ENCODE data around the gene GNG11. TPM values are rescaled to one million over a fixed set of nuclear protein-coding genes. Genes with fewer than 3 reads are reported as not detected.

GNG11 gene
- 10 to 100 TPM in 4 of 5 donors, 1 to 10 TPM in 1; 2.0 to 32.6 (median 21.5) TPM for total RNA-seq
- 10 to 100 TPM; 13.5 to 37.9 (median 37.8) TPM for polyA plus RNA-seq
- long read RNA-seq, donor 1, transcript GNG11-201 (2 exons, 3,055 nt): major isoform, 43 of 43 reads
- long read RNA-seq, donor 1, partial matches to known transcripts: 0 of 43 reads
- long read RNA-seq, donor 1, other reads (novel, unspliced or antisense): 0 of 43 reads
- long read RNA-seq, donor 2, transcript GNG11-201 (2 exons, 3,055 nt): major isoform, 38 of 38 reads
- long read RNA-seq, donor 2, partial matches to known transcripts: 0 of 38 reads
- long read RNA-seq, donor 2, other reads (novel, unspliced or antisense): 0 of 38 reads
- long read RNA-seq, donor 3, transcript GNG11-201 (2 exons, 3,055 nt): major isoform, 34 of 34 reads
- long read RNA-seq, donor 3, partial matches to known transcripts: 0 of 34 reads
- long read RNA-seq, donor 3, other reads (novel, unspliced or antisense): 0 of 34 reads
- long read RNA-seq, donor 4, partial matches to known transcripts: 0 of 4 reads
- long read RNA-seq, donor 4, other reads (novel, unspliced or antisense): 0 of 4 reads
- long read RNA-seq, donor 5, transcript GNG11-201 (2 exons, 3,055 nt): major isoform, 70 of 70 reads
- long read RNA-seq, donor 5, partial matches to known transcripts: 0 of 70 reads
- long read RNA-seq, donor 5, other reads (novel, unspliced or antisense): 0 of 70 reads
- long read RNA-seq, donor 6, transcript GNG11-201 (2 exons, 3,055 nt): major isoform, 120 of 120 reads
- long read RNA-seq, donor 6, partial matches to known transcripts: 0 of 120 reads
- long read RNA-seq, donor 6, other reads (novel, unspliced or antisense): 0 of 120 reads
- long read RNA-seq, donor 7, transcript GNG11-201 (2 exons, 3,055 nt): major isoform, 86 of 86 reads
- long read RNA-seq, donor 7, partial matches to known transcripts: 0 of 86 reads
- long read RNA-seq, donor 7, other reads (novel, unspliced or antisense): 0 of 86 reads
- long read RNA-seq, donor 8, transcript GNG11-201 (2 exons, 3,055 nt): major isoform, 44 of 44 reads
- long read RNA-seq, donor 8, partial matches to known transcripts: 0 of 44 reads
- long read RNA-seq, donor 8, other reads (novel, unspliced or antisense): 0 of 44 reads
- long read RNA-seq, donor 9, transcript GNG11-201 (2 exons, 3,055 nt): major isoform, 61 of 61 reads
- long read RNA-seq, donor 9, partial matches to known transcripts: 0 of 61 reads
- long read RNA-seq, donor 9, other reads (novel, unspliced or antisense): 0 of 61 reads
- long read RNA-seq, donor 10, transcript GNG11-201 (2 exons, 3,055 nt): major isoform, 17 of 17 reads
- long read RNA-seq, donor 10, partial matches to known transcripts: 0 of 17 reads
- long read RNA-seq, donor 10, other reads (novel, unspliced or antisense): 0 of 17 reads

DNA sequence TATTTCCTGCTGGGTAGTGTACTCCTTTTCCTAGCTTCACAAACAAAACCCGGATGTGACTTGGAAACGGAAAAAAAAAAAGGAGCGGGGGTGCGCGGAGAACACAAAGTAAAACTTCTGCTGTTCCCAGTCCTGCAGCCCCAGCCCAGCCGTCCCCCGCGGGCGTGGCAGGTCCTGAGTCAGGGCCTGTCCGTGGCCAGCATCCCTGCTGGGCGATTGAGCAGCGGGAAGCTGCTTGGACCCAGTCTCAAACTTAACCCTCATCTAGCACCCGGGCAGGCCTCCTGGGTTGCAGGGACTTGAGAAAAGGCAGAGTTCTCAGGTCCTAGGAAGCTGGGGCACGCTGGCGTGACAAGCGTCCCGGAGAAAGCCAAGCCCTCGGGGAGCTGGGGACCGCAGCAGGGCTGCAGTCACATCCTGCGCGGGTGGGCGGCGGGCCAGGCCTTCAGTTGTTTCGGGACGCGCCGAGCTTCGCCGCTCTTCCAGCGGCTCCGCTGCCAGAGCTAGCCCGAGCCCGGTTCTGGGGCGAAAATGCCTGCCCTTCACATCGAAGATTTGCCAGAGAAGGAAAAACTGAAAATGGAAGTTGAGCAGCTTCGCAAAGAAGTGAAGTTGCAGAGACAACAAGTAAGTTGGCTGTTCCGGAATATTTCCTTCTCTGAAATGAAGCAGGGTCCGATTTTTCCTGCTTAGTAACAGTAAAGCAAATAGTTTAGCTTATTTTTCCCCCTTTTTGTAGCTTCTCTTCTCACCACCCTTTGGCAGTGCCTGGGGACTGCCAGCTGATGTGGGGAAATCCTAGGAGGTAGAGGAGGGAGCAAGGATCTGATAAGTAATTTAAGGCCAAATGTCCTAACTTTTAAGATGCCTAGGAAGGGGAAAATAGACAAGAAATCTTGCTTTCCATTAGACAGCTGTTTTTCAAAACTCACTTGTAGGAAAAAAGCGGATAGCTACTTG, at the start of gene GNG11:
TSS of gene GNG11 (plus strand) at position 129 of the 960 bp plus-strand sequence. CDS start at position 532, 403 bp downstream.
- Histone ChIP-seq H3K36me3 (peaks cover 0 to 7% (median 3%) of the 10 kb centered on the region in 4 donors), H3K27ac (peak within 1 kb of the TSS; percentile 73 to 90 (median 85)), H3K4me3 (peak within 1 kb of the TSS; percentile 51 to 63 (median 56)), H3K27me3 (peaks cover 0 to 4% (median 0%) of the 10 kb centered on the region in 3 donors), H3K4me1 (peaks cover 4 to 28% (median 16%) of the 10 kb centered on the region in 4 donors), H3K9me3 (no peaks in the 10 kb centered on the region)
- DNase-seq: peak; percentile 53 to 88
- TF ChIP-seq CTCF (IDR thresholded peaks at IDR 0.05) (no peak), POLR2AphosphoS5 (IDR thresholded peaks at IDR 0.05) (peak in 1 of 3 donors; percentile 29)
- 2 to 3% (median 3%) methylated on average over 32 to 39 of the region's 39 CpGs for WGBS, 5 donors
- intact Hi-C loops (cut with DNase I; ENCODE audit: low total_unique reads): no loop called here

- no peaks in the 10 kb centered on the region for H3K4me1 ChIP-seq
- TF ChIP-seq POLR2A (IDR thresholded peaks at IDR 0.05) (no peak), EP300 (IDR thresholded peaks at IDR 0.05) (no peak), POLR2AphosphoS5 (IDR thresholded peaks at IDR 0.05) (no peak), CTCF (IDR thresholded peaks at IDR 0.05) (no peak)
- peaks cover 0 to 2% (median 0%) of the 10 kb centered on the region in 4 donors for H3K9me3 ChIP-seq
- intact Hi-C loops (cut with DNase I; ENCODE audit: low total_unique reads): no loop called here
- no peak overlapping the region for H3K4me3 ChIP-seq
- 59 to 86% (median 81%) methylated on average over 1 of the region's 1 CpG for WGBS, 5 donors
- no peaks in the 10 kb centered on the region for H3K36me3 ChIP-seq
- H3K27ac ChIP-seq: no peak overlapping the region
- DNase-seq: no peak
- H3K27me3 ChIP-seq: no peaks in the 10 kb centered on the region
Measured at GRCh38 chr7:93873998-93874574, 47.4 kb upstream of the GNG11 start.

- Histone ChIP-seq H3K27me3 (no peaks in the 10 kb centered on the region), H3K4me3 (no peak overlapping the region), H3K27ac (no peak overlapping the region), H3K36me3 (no peaks in the 10 kb centered on the region), H3K9me3 (peaks cover 0 to 14% (median 4%) of the 10 kb centered on the region in 4 donors), H3K4me1 (no peaks in the 10 kb centered on the region)
- no peak for DNase-seq
- TF ChIP-seq EP300 (IDR thresholded peaks at IDR 0.05) (no peak), POLR2AphosphoS5 (IDR thresholded peaks at IDR 0.05) (no peak), POLR2A (IDR thresholded peaks at IDR 0.05) (no peak), CTCF (IDR thresholded peaks at IDR 0.05) (no peak)
- 78 to 88% (median 79%) methylated on average over 3 of the region's 3 CpGs for WGBS, 5 donors
- intact Hi-C loops (cut with DNase I; ENCODE audit: low total_unique reads): no loop called here
Measured at GRCh38 chr7:93877742-93878141, 43.8 kb upstream of the GNG11 start.
